Activated CD4-positive, alpha-beta memory T cell treated with anti-CD3 and anti-CD28 coated beads for 36 hours (primary cell): ENCODE measurements around the gene PTER. TPM values are rescaled to one million over a fixed set of nuclear protein-coding genes. Genes with fewer than 3 reads are reported as not detected.
A peak's percentile ranks its signal among the peaks of the same experiment; 100 is the strongest.

Source experiments
- CTCF ChIA-PET: fragments of 350-600 bp; sonication (Branson Sonifier 250); formaldehyde crosslinking; loops from one replicate; lab custom pipeline; 2021; ENCODE audit warnings: antibody characterized with exemption, inconsistent platforms; lab: Charles Lee
- POLR2A ChIA-PET: fragments of 350-600 bp; sonication (Branson Sonifier 250); formaldehyde crosslinking; loops from one replicate; lab custom pipeline; 2021; ENCODE audit warnings: antibody characterized with exemption; lab: Charles Lee
- DNase-seq: peaks from one replicate; pipeline ENCODE4 v3.0.0-alpha.2; 2020
- H3K27ac Mint-ChIP-seq: one replicate; pipeline ENCODE4 v1.8.0; 2021; ENCODE audit warnings: mixed read lengths
- H3K27me3 Mint-ChIP-seq: one replicate; pipeline ENCODE4 v1.8.0; 2021; ENCODE audit warnings: mixed read lengths
- H3K36me3 Mint-ChIP-seq: one replicate; pipeline ENCODE4 v1.8.0; 2021; ENCODE audit warnings: mixed read lengths
- H3K4me1 Mint-ChIP-seq: one replicate; pipeline ENCODE4 v1.8.0; 2021; ENCODE audit warnings: low read depth, mixed read lengths
- H3K4me3 Mint-ChIP-seq: one replicate; pipeline ENCODE4 v1.8.0; 2021; ENCODE audit warnings: mild to moderate bottlenecking, mixed read lengths
- H3K9me3 Mint-ChIP-seq: one replicate; pipeline ENCODE4 v1.8.0; 2021; ENCODE audit warnings: mixed read lengths
- intact Hi-C: fragments of 100-400 bp; cut with micrococcal nuclease; formaldehyde crosslinking; loops from one replicate; pipeline ENCODE4 v1.15.1; 2023
- total RNA-seq, 2 experiments: library from RNA; stranded (reverse); gene quantifications; one replicate each; pipeline ENCODE4 v1.2.3, GENCODE V29; 2021

Gene PTER
- total RNA-seq, result 10 to 100 TPM; 25.1 to 27.2 TPM

- POLR2A ChIA-PET, result interaction anchor here (0.7 kb wide), 1 partner anchor 380 kb away, joined by 3 read pairs; the partner anchor contains the start of gene RSU1
- intact Hi-C loops, result loop anchor here (1.0 to 10.0 kb wide), 11 partner anchors 84 to 1268 kb away; partner anchors contain the start of genes C1QL3, MINDY3, NMT2 and RSU1
- Mint-ChIP-seq H3K4me1 (peaks cover 43% of the 10 kb centered on the region), H3K27ac (peak within 1 kb of the TSS; percentile 84), H3K4me3 (peak within 1 kb of the TSS; percentile 86), H3K9me3 (no peaks in the 10 kb centered on the region), H3K36me3 (peaks cover 31% of the 10 kb centered on the region), H3K27me3 (no peaks in the 10 kb centered on the region)
- CTCF ChIA-PET, result interaction anchor here (0.6 to 0.9 kb wide), 3 partner anchors 76 to 387 kb away, joined by 3 to 4 read pairs (median 3); no protein-coding TSS in a partner anchor
- peak; percentile 99 for DNase-seq
Measured at GRCh38 chr10:16436758-16437539, at the start of gene PTER. TSS of gene PTER (plus strand) at chr10:16437010. CDS start at chr10:16484385, 47,375 bp downstream.

- Mint-ChIP-seq H3K4me3 (no peak overlapping the region), H3K27me3 (peaks cover 7% of the 10 kb centered on the region), H3K27ac (no peak overlapping the region), H3K4me1 (no peaks in the 10 kb centered on the region), H3K9me3 (no peaks in the 10 kb centered on the region), H3K36me3 (no peaks in the 10 kb centered on the region)
- intact Hi-C loops, result no loop called here
- ChIA-PET POLR2A (no interaction called here), CTCF (no interaction called here)
- no peak for DNase-seq
Measured at GRCh38 chr10:16392531-16393069, 44.2 kb upstream of the PTER start.

DNA sequence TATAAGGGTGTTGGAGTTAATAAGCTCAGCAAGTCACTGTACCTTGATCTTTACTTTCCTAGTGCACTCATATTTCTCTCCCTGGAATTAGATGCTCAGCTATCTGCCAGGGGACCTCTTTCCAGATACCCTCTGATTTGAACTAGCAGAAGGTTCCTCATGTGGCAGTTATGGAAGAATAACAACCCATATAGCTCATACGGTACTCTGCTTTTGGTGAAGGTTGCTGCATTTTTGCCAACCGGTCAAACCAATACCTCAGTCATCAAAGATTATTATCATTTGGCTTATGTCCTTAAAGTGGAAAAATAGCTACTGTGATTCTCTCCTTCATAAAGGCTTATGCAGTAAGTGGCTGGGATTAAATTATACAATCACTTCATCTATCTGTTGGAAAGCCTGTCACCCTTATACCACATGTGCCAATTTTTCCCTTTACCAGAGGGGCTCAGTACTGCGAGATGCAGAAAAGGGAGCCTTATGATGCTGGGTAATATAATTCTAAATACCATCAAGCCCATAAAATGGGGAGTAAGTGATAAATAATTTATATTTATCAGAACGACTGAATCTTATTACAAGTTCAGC, 43.4 kb upstream of the PTER start:
- intact Hi-C loops, result no loop called here
- no peaks in the 10 kb centered on the region for H3K36me3 Mint-ChIP-seq
- DNase-seq, result no peak
- no peak overlapping the region for H3K27ac Mint-ChIP-seq
- ChIA-PET CTCF (no interaction called here), POLR2A (no interaction called here)
- H3K27me3 Mint-ChIP-seq, result peaks cover 7% of the 10 kb centered on the region
- H3K9me3 Mint-ChIP-seq, result no peaks in the 10 kb centered on the region
- H3K4me1 Mint-ChIP-seq, result no peaks in the 10 kb centered on the region
- H3K4me3 Mint-ChIP-seq, result no peak overlapping the region

GRCh38 chr10:16401416-16401815, 35.4 kb upstream of the PTER start:
- ChIA-PET CTCF (no interaction called here), POLR2A (no interaction called here)
- Mint-ChIP-seq H3K27ac (no peak overlapping the region), H3K9me3 (no peaks in the 10 kb centered on the region), H3K4me3 (no peak overlapping the region), H3K36me3 (no peaks in the 10 kb centered on the region), H3K27me3 (peaks cover 3% of the 10 kb centered on the region), H3K4me1 (no peaks in the 10 kb centered on the region)
- no peak for DNase-seq
- intact Hi-C loops, result no loop called here

DNA sequence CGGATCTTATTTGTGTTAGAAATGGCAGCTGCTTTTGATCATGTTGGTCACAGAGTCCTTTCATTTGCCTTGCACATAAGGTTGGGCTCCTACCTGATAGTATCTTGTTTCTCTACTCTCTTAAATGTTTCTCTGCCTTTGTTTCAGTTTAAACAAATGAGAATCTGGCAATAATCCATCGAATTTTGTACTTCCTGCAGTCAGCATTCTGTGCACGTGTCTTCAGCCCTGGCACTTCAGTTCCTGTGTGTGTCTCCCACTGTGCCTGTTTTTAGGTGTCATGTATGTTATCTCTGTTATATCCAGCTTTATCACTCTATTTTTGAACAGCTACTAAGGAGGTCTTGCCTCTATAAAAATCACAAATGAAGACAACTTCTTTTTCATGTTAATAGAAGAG, 28.4 kb upstream of the PTER start:
- no peak for DNase-seq
- Mint-ChIP-seq H3K9me3 (no peaks in the 10 kb centered on the region), H3K4me1 (no peaks in the 10 kb centered on the region), H3K4me3 (no peak overlapping the region), H3K36me3 (no peaks in the 10 kb centered on the region), H3K27ac (no peak overlapping the region), H3K27me3 (peaks cover 11% of the 10 kb centered on the region)
- ChIA-PET POLR2A (no interaction called here), CTCF (interaction anchor here (0.7 kb wide), 1 partner anchor 140 kb away, joined by 3 read pairs; no protein-coding TSS in a partner anchor)
- intact Hi-C loops, result no loop called here

- CTCF ChIA-PET, result no interaction called here
- Mint-ChIP-seq H3K4me3 (no peak overlapping the region), H3K9me3 (no peaks in the 10 kb centered on the region), H3K27ac (no peak overlapping the region), H3K36me3 (no peaks in the 10 kb centered on the region), H3K4me1 (no peaks in the 10 kb centered on the region), H3K27me3 (peaks cover 18% of the 10 kb centered on the region)
- intact Hi-C loops, result no loop called here
- POLR2A ChIA-PET, result no interaction called here
- DNase-seq, result no peak
Measured at GRCh38 chr10:16417341-16417740, 19.5 kb upstream of the PTER start.

DNA sequence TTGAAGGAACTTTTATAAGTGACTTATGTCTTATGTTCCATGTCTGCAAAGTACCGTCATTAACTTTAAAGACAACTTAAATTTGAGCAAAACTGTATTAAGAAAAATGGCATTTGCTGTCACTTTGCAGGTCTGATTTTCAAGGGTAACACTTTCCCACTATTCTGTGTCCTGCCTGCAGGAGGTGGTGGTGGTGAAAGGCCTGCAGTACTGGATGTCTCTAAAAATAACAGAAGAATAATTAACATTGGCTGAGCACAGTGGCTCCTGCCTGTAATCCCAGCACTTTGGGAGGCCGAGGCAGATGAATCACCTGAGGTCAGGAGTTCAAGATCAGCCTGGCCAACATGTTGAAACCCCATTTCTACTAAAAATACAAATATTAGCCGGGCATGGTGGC, 13.2 kb upstream of the PTER start:
- intact Hi-C loops, result no loop called here
- Mint-ChIP-seq H3K36me3 (no peaks in the 10 kb centered on the region), H3K27ac (no peak overlapping the region), H3K9me3 (peaks cover 14% of the 10 kb centered on the region), H3K27me3 (peaks cover 9% of the 10 kb centered on the region), H3K4me1 (no peaks in the 10 kb centered on the region), H3K4me3 (no peak overlapping the region)
- POLR2A ChIA-PET, result no interaction called here
- CTCF ChIA-PET, result no interaction called here
- DNase-seq, result no peak

- peaks cover 3% of the 10 kb centered on the region for H3K27me3 Mint-ChIP-seq
- no peak overlapping the region for H3K4me3 Mint-ChIP-seq
- H3K27ac Mint-ChIP-seq, result no peak overlapping the region
- H3K4me1 Mint-ChIP-seq, result no peaks in the 10 kb centered on the region
- CTCF ChIA-PET, result no interaction called here
- POLR2A ChIA-PET, result no interaction called here
- peaks cover 14% of the 10 kb centered on the region for H3K9me3 Mint-ChIP-seq
- H3K36me3 Mint-ChIP-seq, result no peaks in the 10 kb centered on the region
- intact Hi-C loops, result no loop called here
- DNase-seq, result no peak
Measured at GRCh38 chr10:16425449-16425848, 11.4 kb upstream of the PTER start.

GRCh38 chr10:16429539-16429938, 7.3 kb upstream of the PTER start:
- Mint-ChIP-seq H3K36me3 (no peaks in the 10 kb centered on the region), H3K27ac (no peak overlapping the region), H3K4me1 (no peaks in the 10 kb centered on the region), H3K9me3 (peaks cover 14% of the 10 kb centered on the region), H3K4me3 (no peak overlapping the region), H3K27me3 (no peaks in the 10 kb centered on the region)
- intact Hi-C loops, result no loop called here
- POLR2A ChIA-PET, result no interaction called here
- CTCF ChIA-PET, result no interaction called here
- no peak for DNase-seq

DNA sequence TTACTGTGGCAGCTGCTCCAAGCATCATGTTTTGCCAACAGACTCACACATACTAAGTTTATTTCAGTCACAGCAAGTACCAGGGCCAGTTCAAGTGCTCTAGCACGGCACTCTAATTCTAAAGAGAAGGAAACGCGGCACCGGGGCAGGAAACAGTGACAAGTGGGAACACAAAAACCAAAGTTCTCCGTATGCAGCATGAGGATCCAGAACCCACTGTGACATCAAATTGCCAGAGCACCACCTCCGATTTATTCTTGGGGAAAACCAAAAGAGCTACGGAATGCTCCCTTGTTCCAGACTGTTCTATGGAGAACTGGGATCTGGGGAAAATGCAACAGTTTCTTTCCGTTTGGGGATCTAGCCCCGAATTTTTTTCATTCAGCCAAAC, 448 bp upstream of the PTER start:
- no peaks in the 10 kb centered on the region for H3K9me3 Mint-ChIP-seq
- intact Hi-C loops, result loop anchor here (1.0 to 10.0 kb wide), 9 partner anchors 224 to 1268 kb away; partner anchors contain the start of genes MINDY3, NMT2, TRDMT1 and VIM
- DNase-seq, result peak; percentile 46
- H3K4me3 Mint-ChIP-seq, result peak overlapping the region; percentile 86
- CTCF ChIA-PET, result interaction anchor here (0.9 kb wide), 1 partner anchor 83 kb away, joined by 3 read pairs; no protein-coding TSS in a partner anchor
- H3K36me3 Mint-ChIP-seq, result peaks cover 27% of the 10 kb centered on the region
- POLR2A ChIA-PET, result no interaction called here
- no peaks in the 10 kb centered on the region for H3K27me3 Mint-ChIP-seq
- peaks cover 38% of the 10 kb centered on the region for H3K4me1 Mint-ChIP-seq
- peak overlapping the region; percentile 84 for H3K27ac Mint-ChIP-seq

GRCh38 chr10:16437540-16437894, 707 bp downstream of the PTER start:
- Mint-ChIP-seq H3K36me3 (peaks cover 31% of the 10 kb centered on the region), H3K4me3 (peak overlapping the region; percentile 86), H3K27me3 (no peaks in the 10 kb centered on the region), H3K9me3 (no peaks in the 10 kb centered on the region), H3K4me1 (peaks cover 45% of the 10 kb centered on the region), H3K27ac (peak overlapping the region; percentile 84)
- ChIA-PET CTCF (interaction anchor here (0.6 to 0.9 kb wide), 2 partner anchors 82 to 387 kb away, joined by 3 read pairs; no protein-coding TSS in a partner anchor), POLR2A (interaction anchor here (0.7 kb wide), 1 partner anchor 379 kb away, joined by 3 read pairs; the partner anchor contains the start of gene RSU1)
- intact Hi-C loops, result loop anchor here (1.0 to 10.0 kb wide), 10 partner anchors 84 to 1269 kb away; partner anchors contain the start of genes C1QL3, MINDY3, NMT2 and RSU1
- no peak for DNase-seq

DNA sequence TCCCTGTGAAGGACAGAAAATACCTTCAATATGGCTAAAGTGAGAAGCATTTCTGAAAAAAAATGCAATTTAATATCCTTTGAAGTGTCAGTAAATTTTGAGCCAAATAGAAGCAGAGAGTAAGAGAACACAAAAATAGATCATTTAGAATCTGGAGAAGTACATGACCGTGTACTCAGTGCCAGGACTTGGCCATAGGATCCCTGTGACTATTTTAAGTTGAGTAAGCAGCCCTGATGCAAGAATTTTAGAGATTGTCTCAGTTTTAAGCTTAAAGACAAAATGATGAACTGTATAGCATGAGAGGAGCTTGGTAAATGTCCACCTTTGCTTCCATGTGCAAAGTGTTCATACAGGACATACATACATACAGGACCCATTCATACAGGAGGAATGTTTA, 2.5 kb downstream of the PTER start:
- Mint-ChIP-seq H3K9me3 (no peaks in the 10 kb centered on the region), H3K36me3 (peaks cover 38% of the 10 kb centered on the region), H3K27me3 (no peaks in the 10 kb centered on the region), H3K4me3 (peak overlapping the region; percentile 62), H3K4me1 (peaks cover 45% of the 10 kb centered on the region), H3K27ac (peak overlapping the region; percentile 65)
- ChIA-PET CTCF (no interaction called here), POLR2A (interaction anchor here (0.6 kb wide), 1 partner anchor 11 kb away, joined by 5 read pairs; no protein-coding TSS in a partner anchor)
- intact Hi-C loops, result loop anchor here (5.0 to 10.0 kb wide), 5 partner anchors 574 to 788 kb away; partner anchors contain the start of genes MINDY3, TRDMT1 and VIM
- no peak for DNase-seq
